GM18498 (cell line): Measurements from ENCODE around the gene NECAB2.

Experiments used
- ATAC-seq: cut with Tn5 transposase; IDR thresholded peaks from one replicate; pipeline ENCODE4 v1.9.1; 2021; ENCODE audit warnings: mild to moderate bottlenecking, moderate library complexity; ENCODE audit not compliant: unreplicated experiment

The NECAB2 gene

DNA sequence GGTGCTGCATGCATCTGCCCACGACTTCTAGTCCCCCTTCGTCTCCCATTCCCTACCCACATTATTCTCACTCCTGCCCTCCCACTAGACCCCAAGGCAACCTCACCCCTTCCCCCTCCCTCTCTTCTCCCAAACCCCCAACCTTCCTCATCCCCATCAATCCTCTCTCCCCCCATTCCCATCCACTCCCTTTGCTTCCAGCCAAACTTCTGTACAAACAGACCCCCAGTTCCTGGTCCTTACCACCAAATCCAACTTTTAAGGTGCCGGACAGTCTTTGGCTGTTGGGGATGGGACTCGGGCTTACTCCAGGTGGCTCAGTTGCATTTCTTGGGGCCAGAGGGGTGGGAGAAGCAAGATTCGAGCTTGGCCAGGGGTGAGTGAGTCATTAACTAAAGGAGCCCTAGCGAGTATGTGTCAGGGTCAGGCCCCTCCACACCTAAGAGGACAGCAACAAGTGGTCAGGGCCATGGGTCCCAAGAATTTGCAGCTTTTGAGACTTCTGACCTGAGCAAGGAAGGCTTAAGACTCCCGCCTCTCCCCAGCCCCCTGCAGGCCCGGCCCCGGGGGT is 74.3 kb downstream of the NECAB2 start, which contains the start of gene SLC38A8:
SLC38A8 (minus strand) TSS at position 488 of the 571 bp plus-strand sequence. CDS start 638 bp downstream, outside the sequence.
- ATAC-seq: no peak

DNA sequence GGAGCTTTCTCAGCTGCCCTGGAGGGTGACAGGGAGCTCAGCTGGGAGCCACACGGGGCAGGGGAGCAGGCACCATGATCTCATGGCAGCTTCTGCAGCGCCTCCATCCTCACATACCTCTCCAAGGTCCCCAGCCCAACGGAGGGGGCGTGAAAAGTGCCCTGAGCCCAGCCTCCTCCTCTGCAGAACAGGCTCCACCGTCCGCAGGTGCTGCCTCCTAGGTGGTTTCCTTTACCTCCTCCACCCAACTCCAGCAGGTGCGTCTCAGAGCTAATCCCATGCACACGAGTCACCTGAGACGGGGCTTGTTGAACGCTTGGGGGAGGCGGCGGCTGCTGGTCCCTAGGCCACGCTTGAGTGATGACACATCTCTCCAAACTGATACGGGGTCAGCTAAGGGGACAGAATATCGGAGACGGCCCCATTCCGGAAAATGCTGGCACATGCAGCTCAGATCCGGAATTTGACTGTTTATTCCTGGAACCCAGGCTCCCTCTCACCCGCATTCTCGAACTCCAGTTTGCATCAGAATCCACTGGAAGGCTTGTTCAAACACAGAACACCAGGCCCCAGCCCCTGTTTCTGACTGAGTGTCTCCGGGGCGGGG is 74.9 kb downstream of the NECAB2 start:
- no peak for ATAC-seq

DNA sequence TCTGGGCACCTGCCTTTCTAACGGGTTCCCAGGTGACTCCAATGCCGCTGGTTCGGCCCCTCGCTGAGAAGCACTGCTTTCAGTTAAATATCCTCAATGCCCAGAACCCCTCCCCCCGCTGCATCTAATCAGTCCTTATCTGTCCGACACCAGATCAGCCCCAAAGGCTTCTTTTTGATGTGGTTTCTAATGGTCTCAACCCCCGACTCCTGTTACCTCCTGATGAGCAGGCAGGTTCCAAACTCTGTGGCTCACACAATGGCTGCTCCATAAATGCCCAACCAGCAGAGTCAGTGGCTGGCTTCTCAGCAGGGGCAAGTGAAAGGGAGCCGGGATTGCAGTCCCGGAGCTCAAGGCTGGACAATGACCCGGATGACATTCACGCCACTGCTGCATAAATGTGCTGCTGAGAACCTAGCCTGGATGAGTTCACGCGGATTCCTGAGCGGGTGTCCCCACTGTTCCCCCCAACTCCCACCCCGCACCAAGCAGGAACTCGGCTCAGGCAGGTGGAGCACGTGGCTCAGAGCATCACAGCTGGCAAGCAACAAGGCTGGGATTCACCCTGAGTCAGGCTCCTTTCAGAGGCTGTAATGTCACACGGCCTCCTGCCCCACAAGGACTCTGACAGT is 75.6 kb downstream of the NECAB2 start:
- no peak for ATAC-seq

DNA sequence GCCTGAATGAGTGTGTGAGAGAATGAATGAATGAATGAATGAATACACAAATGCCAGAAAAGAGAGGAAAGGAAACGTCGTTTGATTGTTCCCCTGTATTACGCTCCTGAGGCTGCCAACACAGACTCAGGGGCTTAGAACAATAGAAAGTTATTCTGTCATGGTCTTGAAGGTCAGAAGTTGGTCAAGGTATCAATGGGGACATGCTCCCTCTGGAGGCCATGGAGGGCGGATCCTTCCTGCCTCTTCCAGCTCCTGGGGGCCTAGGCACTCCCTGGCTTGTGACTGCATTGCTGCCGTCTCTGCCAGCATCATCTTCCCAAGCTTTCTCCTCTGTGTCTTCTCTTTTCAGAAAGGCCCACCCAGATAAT is 76.1 kb downstream of the NECAB2 start:
- ATAC-seq: no peak

DNA sequence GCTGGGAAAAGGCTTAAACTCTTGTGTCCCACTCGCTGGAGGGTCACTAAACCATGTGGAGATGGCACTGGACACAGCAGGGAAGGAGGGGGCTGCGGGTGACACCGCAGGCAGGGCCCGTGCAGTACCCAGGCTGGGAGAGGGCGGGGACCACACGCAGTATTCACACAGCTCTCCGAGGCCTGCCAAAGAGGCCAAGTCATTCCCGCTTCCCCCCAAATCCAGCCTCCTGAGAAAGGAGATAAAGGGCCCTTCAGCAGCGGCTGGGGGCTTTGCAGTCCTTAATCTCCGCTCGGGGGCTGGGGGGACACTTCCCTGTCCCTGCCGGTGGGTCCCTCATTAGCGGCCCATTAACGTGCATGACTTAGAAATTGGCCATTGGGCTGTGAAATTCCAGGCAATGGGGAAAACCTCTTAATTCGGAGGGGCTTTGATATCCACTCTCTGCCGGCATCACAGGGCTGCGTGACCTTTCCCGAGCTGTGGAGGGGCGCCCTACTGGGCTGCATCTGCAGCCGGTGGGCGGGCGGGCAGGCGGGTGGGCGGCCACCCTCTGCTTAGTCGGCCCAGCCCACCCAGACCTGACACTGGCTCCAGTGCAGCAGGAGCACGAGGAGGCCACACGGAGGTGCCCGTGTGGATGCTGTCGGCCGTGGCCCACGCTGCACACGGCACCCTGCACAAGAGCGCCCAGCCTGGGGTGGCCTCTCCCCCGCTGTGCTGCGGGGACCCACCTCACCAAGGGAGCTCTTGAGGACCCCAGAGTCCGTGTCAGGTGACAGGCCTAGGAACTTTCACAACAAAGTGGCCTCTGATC is 77.2 kb downstream of the NECAB2 start:
- ATAC-seq: no peak

DNA sequence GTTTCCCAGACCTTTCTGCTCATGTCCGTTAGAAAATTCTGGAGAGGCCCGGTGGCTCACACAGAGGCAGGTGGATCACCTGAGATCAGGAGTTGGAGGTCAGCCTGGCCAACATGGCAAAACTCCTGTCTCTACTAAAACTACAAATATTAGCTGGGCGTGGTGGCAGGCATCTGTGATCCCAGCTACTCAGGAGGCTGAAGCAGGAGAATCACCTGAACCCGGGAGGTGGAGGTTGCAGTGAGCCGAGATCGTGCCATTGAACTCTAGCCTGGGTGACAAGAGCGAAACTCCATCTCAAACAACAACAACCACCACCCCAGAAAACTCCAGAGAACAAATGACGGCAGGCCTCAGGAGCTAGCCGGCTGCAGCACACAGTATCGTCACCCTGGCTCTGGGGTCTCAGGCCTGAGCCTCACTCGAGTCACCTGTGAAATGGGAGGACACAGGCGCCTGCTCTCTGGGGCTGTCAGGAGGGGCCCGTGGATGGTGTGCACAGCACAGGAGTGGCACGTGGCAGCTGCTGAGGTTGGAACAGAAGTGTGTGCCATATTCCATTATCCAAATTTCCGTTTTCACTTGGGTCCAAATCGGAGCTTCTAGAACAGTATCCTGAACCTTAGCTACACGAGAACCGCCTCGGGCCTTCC is 77.9 kb downstream of the NECAB2 start:
- ATAC-seq: no peak

DNA sequence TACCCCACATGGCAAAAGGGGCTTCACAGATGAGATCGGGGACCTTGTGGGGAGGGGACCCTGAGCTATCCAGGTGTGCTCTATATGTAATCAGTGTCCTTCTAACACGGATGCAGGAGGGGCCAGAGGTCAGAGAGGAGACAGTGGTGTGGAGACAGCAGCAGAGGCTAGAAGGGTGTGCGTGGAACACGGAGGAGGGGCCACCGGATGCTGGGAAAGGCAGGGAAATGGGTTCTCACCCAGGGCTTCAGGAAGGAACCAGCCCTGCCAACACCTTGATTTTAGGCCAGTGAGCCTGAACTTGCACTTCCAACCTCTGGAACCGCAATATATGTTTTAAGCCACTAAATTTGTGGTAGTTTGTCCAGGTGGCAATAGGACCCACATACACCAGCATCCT is 79.2 kb downstream of the NECAB2 start:
- no peak for ATAC-seq

DNA sequence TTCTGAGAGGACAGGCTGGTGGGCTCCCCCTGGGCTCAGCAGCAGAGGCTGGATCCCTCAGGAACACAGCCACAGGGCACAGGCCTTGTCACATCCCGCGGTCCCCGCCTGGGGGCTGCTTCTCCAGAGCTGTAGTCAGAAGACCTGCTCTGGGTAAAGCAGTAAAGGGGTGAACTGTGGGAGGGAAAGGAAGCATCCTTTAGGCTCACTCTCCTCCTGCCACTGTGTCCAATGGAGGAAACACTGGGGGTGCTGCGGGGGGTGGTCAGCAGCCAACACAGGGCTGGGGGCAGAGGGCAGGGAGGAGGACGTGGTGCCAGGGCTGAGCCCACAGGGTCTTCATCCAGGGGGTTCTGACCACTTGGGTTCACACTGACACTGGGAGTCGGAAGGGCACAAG is 79.6 kb downstream of the NECAB2 start:
- ATAC-seq: no peak

DNA sequence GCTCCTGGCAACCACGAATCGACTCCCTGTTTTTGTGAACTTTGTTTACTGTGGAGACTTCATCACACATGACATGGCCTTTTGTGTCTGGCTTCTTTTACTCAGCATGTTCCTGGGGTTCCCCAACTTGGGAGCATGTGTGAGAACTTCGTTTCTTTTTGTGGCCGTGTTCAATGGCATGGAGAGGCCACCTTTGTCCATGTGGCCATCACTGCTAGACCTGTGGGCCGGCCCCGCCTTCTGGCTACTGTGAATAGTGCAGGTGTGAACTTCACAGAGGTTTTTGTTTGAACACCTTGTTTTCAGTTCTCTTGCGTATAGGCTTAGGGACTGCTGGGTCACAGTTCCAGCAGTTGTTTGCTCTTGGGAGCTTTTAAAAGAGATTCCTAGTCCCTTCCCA is 80.2 kb downstream of the NECAB2 start:
- no peak for ATAC-seq

DNA sequence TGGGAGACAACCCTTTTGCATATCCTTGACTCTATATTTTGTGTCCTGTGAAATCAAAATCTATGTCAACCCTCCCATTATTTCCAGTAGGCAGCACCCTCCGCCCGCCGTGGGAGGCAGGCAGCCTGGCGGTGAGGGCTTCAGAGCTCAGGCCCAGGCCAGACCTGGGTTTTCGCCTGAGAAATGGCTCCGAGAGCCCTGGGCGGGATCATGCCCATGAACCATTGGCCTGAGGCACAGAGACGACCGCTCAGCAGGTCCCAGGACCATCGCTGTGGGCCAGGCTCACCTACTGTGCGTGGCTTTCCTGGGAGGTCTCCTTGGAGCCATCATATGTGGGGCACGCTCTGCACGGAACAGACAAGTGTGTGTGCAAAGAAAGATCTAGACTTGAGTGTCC is 80.8 kb downstream of the NECAB2 start:
- ATAC-seq: no peak

DNA sequence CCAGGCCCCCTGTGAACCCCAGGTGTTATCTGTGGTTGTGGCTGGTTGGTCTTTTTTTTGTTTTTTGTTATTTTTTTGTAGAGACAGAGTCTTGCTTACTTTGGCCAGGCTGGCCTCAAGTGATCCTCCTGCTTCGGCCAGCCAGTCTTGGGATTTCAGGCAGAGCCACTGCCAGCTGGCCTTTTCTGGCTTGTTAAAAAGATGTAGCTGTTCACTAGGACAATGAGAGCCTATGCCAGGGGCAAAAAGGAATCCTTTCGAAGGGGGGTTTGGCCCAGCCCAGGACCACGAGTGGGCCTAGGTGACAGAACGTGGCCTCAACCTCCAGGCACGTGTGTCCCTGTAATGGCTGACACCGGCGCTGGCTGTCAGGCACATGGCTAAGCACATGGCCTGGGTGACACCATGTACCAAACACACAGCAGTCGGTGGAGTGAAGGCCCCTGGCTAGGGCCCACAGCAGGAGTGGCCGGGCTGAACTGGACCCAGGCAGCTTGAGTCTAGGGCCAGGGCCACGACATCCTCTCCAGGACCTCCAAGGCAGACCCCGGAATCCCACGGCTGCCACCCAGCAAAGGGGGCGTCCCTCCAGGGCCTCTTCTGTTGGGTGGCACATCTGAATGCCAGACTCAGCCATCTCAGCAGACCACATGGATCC is 81.5 kb downstream of the NECAB2 start:
- no peak for ATAC-seq

DNA sequence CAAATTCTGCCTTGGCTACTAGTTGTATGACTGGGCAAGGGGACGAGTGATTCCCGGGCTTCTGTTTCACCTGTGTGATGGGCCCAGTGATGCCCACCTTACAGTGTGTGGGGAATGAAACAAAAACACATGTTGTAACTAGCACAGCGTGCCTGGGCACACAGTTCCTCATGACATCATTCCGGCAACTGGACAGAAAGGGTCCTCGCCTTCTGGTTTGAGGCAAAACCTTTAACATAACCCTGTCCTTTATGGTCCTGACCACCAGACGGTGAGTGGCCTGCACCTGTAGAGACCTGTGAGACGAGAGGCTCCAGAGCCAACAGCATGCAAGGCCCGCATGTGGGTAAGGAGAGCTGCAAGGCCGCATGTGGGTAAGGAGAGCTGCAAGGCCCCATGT is 82.3 kb downstream of the NECAB2 start:
- no peak for ATAC-seq

DNA sequence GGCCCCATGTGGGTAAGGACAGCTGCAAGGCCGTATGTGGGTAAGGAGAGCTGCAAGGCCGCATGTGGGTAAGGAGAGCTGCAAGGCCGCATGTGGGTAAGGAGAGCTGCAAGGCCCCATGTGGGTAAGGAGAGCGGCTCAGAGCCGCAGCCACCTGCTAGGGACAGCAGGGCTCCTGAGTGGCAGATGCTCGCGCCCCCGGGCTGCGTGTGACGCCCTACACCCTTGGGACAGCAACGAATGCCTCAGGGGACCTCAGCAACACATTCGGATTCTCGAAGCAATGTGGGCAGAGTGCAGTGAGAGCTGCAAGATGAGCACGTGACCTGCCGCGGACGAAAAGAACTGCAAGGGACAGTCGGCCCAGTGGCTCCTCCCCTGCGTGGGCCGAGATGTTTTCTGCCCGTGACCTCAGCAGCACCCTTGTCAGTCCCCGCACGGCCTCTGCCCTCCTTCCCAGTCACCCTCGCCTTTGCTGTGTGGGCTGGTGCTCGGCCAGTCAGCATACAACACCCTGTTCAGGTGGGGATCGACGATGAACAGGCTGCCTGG is 84.1 kb downstream of the NECAB2 start:
- no peak for ATAC-seq
